KOPT-K1 (cell line): ENCODE results near the gene ZIC5.

Experiments
- H3K27ac ChIP-seq: fragments of 200-600 bp; sonication (generic); 2 replicates; pipeline ENCODE4 v1.5.1; 2016; ENCODE audit warnings: antibody characterized with exemption, mild to moderate bottlenecking, low read depth, low read length; ENCODE audit not compliant: poor library complexity, severe bottlenecking
- H3K36me3 ChIP-seq: fragments of 200-600 bp; sonication (generic); 2 replicates; pipeline ENCODE4 v1.5.1; 2017; ENCODE audit warnings: antibody characterized with exemption, mild to moderate bottlenecking, low read length, moderate library complexity; ENCODE audit not compliant: insufficient read depth
- H3K9me3 ChIP-seq: fragments of 200-600 bp; sonication (generic); 2 replicates; pipeline ENCODE4 v1.5.1; 2017; ENCODE audit warnings: antibody characterized with exemption, low read length, mild to moderate bottlenecking; ENCODE audit not compliant: insufficient read depth, poor library complexity, severe bottlenecking

ZIC5 gene

DNA sequence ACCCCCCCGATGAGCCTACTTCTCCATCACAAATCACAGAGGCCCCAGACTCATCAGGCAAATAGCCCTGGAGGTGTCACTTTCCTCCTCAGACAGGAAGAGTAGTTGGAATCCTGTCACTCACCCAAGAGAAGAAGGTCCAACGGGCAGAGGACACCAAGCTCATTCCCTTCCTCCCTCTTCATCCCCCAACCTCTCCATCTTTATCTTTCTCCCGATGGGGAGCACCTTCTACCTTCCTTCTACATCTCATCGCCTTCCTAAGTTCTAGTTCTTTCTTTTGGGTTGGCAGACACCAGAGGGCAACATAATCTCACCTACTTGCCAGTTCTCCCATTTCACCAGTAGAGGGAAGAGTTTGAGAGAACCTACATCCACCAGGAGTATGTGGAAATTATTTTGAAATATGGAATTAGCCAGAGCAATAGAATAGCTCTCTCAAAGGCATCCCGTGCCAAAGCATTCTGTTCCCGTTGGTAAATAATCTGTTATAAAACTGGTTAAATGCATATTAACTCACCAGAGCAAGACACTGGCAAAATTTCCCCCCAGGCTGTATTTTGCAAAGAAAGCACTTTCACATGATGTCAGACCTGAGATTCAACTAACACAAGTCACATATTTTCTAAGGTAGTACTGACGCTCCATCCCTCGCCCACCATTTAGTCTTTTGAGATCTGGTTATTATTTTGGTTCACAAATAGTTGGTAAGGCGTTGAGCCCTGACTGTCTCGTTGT lies 55.0 kb downstream of the ZIC5 start:
- Histone ChIP-seq H3K9me3 (no peaks in the 10 kb centered on the region), H3K27ac (no peak overlapping the region), H3K36me3 (no peaks in the 10 kb centered on the region)

- no peaks in the 10 kb centered on the region for H3K36me3 ChIP-seq
- H3K27ac ChIP-seq: no peak overlapping the region
- no peaks in the 10 kb centered on the region for H3K9me3 ChIP-seq
These were observed 58.4 kb downstream of the ZIC5 start for GRCh38 chr13:99913167-99913566.
